Measurements from ENCODE around the gene SLC4A1AP.

SLC4A1AP gene

DNA sequence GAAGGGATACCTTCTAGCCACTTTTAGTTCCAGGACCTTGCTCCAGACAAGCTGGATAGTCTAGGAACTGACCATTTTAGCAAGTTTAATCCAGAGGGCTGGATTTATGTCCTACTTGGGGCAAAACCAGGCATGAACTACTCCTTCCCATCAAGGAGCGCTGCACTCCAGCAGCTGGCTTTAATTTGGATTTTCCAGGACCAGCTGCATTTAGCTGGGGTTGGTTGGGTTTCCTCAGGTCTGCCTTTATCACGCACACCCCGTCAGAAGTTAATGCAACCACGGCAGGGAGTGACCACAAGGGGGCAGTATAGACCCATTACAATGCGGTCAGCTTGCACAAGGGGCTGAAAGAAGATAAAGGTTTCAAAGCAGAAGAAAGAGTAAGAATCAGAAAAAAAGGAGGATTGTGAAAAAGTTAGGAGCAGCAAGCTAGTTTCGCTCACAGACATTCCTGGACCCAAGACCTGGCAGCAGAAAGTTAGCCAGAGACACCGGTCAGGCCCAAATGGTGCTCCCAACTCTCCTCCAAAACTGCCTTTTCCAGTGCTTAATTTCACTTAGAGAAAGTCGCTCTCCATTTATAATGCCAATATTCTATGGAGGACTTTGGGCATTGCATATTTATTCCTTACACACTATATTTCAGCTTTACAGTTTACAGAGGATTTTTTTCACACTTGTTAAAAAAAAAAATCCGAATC is 40.1 kb downstream of the SLC4A1AP start:
- peak; percentile 82 for DNase-seq

DNA sequence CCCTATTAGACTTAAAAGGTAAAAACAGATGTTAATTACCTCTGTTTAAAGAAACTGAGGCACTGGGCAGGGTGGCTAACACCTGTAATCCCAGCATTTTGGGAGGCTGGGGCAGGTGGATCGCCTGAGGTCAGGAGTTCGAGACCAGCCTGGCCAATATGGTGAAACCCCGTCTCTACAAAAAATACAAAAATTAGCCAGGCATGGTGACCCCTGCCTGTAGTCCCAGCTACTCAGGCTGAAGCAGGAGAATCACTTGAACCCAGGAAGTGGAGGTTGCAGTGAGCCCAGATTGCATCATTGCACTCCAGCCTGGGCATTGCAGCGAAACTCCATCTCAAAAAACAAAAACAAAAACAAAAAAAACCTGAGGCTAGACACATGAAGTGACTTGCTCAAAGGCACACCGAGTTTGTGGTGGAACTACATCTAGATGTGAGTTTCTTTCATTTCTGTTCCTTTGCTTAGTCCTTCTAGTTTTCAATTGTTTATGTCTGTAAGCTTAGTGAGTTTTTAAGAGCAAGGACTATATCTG is 40.7 kb downstream of the SLC4A1AP start:
- no peak for DNase-seq

DNA sequence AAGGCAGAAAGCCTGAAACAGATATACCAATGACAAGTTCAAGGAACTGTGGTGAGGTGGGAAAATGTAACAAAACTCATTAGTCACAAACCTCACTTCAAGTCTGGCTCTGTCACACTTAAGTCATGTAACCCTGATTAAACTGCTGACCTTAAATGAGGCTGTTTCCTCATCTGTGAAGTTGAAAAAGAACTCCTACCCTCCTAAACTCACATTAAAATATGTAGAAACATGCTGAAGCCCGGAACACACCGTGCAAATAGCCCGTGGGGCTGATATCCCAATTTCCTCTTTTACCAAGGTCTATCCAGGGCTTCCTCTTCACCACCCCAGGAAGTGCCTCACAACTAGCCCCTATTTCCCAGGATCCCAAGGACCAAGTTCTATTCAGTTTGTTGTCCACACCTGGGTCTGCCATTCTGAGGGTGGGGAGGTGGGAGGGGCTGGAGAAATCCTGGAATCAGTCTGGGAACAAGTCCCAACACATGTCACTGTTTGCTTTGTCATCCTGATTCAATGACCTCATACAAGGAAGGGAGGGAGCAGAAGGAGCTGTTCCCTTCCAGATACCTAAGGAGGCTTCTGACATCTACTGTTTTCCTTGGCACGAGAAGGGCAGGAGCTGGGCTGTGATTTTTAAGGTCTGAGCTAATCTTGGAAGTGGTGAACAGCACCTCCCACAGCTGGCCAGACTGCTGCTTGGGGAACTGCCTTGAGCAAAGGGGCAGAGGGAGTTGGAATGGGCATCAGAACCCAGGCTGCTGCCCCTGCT is 42.3 kb downstream of the SLC4A1AP start:
- no peak for DNase-seq

DNA sequence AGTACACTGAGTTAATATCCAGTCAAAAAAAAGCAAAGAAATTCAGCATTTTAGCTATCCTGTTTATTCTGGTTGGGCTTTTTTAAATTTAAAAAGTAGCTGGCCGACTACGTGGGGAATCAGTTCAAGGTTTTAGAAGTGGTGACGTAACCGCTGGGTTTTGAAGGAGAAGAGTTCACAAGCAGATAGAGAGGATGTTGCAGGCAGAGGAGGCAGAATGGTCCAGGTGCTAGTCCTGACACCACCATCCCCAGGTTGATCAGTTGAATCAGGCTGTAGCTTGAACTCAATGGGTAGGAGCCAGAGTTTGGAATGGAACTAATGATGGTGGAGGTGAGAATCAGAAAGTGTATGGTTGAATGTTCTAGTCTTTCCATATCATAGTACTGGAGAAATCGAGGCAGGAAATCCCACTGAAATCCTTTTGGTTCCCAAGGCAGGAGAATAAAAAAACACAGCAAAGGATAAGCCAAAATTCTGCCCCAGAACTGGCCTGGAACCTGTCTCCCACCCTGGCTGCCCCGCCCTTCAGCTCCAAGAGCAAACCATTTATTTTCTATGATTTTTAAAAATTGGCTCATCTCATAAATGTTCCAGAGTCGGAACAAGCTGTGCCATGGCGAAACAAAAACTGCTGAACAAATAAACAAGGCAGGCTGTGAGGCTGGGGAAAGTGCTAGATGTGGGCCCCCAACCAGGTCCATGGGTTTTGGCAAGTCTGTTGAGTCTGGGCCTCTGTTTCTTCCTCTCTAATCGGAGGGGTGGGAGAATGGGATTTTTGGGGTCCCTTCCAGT is 44.0 kb downstream of the SLC4A1AP start:
- DNase-seq: no peak

DNA sequence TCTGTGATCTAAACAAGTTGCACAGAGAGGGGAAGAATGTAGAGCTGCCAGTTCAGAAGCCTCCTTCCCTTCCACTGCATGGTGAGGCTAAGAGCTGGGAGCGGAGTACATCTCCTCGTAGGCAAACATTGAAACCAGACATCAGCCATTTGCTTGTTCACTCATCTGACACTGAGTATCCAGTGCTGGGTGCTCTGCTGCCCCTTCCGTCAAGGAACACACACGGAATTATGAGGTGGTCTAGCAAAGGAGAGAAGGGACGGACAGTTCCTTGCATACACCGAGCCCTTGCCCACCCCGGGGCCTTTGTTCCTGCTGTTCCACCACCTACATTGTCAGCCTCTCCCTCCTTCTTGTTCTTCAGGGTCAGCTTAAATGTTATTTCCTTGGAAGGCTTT is 44.6 kb downstream of the SLC4A1AP start:
- DNase-seq: no peak

DNA sequence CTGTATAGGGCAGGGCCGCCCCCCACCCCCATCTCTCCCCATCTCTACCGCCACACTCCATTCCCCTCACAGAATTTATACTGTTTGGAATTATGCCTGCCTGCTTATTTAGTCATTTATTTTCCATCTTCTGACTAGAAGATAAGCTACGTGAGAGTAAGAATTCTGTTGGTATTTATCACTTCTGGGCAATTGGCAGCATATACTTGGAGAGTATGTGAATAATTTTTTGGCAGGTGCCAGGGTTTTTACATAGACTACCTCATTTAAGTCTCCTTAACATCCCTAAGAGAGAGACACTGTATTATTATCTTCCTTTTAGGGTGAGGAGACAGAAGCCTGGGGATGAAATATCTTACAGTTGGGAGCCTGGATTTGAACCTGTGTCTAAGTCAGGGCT is 45.0 kb downstream of the SLC4A1AP start:
- DNase-seq: no peak

DNA sequence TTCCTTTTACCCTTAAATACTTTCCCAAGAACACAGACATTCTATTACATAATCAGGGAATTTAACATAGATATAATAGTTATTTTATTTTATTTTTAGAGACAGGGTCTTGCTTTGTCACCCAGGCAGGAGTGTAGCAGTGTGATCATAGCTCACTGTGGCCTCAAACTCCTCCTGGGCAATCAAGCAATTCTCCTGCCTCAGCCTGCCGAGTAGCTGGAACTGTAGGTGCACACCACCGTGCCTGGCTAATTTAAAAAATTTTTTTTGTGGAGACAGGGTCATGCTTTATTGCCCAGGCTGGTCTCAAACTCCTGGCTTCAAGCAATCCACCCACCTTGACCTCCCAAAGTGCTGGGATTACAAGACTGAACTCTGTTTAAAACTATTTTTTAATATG is 45.6 kb downstream of the SLC4A1AP start:
- DNase-seq: no peak

DNA sequence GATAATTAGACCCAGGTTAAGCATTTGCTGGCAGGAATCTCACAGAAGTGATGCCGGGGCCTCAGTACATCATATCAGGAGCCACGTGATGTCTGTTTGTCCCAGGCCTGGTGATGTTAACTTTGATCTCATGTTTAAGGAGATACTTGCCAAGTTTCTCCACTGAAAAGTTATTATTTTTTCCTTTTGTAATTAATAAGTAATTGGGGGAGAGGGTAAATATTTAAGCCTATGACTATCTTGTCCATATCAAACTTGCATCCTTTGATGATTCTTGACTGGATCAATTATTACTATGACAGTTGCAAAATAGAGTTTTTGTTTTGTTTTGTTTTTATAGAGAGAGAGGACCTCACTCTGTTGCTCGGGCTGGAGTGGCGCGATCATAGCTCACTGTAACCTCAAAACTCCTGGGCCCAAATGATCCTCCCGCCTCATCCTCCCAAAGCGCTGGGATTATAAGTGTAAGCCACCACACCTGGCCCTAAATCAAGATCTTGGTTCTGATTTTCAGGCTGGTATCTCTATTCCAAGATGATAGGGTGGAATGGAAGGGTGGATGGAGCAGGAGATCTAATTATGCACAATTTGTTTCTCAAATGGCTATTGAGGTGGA is 46.4 kb downstream of the SLC4A1AP start:
- no peak for DNase-seq

DNA sequence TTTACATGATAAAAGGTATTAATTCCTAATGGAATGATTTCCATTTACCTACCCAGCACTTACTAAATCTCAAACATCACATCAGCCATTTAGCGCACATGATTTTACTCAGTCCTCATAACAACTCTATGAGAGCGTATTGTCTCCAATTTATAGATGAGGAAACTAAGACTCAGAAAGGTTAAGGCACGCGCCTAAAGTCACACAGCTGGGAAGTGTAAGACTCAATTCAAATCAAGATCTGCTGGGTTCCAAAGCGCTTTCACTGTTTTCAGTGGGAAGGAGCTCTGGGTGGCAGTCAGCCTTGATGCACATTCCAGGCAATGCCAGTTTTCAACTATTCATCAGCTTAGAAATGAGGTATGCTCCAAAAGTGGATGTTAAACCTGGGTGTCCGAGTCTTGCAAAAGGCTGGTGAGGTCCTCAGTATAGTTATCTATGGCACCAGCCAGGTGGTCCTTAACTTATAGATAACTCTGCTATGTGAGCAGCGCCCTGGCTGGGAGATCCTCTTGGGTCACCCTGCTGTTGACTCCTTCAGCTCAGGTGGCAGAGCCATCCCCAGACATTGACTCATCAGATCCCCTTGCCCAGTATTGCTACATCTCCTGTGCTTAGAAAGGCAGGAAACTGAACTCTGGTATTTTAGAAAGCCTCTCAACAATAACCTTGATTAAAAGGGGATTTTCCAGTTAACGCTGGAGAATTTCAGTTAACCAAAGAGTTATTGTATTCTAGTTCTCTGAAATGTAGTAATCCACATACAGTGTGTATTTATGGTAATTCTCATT is 47.1 kb downstream of the SLC4A1AP start:
- DNase-seq: no peak

DNA sequence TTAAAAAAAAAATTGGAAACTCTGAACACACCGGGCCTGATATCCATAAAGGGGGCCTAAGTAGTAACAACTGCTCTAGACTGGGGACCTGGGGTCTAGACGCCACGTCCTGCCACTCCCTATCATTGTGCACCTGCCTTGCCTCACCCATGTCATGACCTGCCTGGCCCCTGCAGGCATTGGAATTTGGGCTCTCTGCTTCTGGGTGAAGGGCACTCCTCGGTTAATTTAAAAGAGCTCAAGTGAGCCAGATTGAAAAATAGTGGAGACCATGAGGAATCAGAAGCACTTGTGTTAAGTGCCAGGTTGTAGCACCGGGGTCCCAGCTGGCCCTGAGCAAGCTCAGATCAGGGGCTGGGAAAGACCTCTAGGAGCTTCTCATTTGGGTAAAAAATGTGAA is 48.1 kb downstream of the SLC4A1AP start:
- no peak for DNase-seq

DNA sequence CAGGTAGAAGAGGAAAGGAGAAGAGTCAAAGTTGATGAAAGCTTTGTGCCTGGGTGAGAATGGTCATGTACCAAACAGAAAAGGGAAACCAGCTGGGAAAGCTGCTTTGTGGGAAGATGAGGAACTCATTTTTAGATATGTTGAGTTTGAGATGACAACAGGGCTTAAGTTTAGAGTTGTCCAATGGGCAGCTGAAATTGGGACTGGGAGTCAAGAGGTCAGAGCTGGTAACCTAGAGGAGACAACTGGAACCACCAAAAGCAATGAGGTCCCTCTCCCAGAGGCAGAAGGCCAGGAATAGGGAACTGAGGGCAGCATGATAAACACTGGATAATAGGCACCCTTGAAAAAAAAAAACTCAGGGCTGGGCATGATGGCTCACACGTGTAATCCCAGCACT is 48.8 kb downstream of the SLC4A1AP start:
- DNase-seq: no peak

DNA sequence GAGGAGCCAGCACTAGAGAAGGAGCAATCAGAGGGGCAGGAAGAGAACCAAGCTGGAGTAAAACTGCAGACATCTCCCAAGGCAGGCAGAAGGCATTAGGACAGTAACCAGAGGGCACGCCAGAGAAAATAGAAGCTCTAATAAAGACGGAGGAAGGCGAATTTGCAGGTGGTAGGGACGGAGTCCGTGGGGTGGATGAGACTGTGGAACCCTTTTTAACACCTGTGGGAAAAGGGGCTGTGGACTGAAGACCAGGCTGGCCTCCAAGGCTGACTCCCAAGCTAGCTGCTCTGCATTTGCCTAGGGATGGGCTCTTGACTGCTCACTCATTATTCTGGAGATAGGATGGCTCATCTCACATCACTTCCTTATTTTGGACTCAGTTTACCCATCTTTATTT is 49.5 kb downstream of the SLC4A1AP start:
- no peak for DNase-seq

DNA sequence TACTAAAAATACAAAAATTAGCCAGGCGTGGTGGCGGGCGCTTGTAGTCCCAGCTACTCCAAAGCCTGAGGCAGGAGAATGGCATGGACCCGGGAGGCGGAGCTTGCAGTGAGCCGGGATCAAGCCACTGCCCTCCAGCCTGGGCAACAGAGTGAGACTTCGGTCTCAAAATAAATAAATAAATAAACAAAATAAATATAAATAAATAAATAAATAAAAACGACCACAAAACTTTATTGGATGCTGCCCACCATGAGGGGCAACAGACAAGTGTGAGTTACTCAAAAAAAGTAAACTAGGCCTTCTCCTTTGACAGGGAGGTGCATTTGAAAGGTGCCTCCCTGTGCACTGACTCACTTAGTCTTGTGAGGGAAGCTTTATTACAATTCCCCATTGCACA is 50.4 kb downstream of the SLC4A1AP start:
- DNase-seq: no peak

DNA sequence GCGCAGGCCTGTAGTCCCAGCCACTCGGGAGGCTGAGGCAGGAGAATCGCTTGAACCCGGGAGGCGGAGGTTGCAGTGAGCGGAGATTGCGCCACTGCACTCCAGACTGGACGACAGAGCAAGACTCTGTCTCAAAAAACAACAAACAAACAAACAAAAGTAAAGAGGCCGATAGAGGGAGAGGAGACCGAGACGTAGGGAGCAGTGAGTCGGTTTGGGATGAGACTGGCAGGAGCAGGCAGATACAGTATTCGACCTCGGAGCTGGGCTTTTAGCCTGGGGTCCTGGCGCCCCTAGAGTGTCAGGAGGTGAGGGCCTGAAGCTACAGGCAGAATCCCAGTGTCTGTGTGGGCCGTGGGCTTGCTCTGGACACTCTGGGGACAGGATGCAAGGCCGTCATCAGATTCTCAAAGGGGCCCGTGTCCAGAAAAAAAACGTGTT is 51.2 kb downstream of the SLC4A1AP start:
- DNase-seq: no peak

DNA sequence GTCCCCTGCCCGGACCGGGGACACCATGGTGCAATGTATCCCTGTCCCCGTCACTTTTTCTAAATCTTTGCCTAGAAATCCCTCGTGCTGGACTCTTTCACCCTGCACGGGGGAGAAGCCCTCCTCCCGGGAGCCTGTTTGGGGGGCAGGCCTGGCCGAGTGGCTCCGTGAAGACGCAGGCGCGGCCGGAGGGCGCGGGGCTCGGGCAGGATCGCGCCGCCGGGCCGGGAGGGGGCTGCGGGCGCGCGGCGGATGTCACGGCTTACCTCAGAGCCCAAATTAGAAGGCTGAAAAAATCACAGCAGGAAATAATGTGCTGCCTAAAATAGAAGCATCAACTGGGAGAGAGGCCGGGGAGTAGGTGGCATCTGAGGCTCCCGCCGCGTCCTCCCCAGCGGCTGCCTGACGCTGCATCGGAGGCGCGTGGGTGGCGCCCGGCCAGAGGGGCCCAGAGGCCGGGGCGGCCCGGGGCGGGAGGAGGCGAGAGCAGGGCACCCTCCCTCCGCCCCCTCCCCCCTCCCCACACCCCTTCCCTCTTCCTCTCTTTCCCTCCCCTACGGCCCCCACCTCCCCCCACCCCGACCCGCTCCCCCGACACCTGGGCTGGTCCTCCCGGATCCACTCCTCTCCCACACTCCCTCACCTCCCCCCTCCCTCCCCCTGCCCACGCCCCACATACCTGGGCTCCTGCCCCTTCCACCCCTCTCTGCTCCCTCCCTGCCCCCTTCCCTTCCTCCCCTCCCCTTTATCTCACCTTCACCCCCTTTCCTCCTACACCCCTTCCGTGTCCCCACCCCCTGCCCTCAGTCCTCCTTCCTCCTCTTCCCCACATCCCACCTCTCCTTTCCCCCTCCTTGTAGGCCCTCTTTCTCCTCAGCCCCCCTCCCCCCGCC is 51.9 kb downstream of the SLC4A1AP start:
- peak; percentile 50 for DNase-seq

- DNase-seq: no peak
Observed at GRCh38 chr2:27716301-27717069, 52.8 kb downstream of the SLC4A1AP start.

- DNase-seq: no peak
Observed at GRCh38 chr2:27717070-27717795, 53.5 kb downstream of the SLC4A1AP start.

GRCh38 chr2:27720004-27720551 is 56.4 kb downstream of the SLC4A1AP start:
- DNase-seq: no peak

DNA sequence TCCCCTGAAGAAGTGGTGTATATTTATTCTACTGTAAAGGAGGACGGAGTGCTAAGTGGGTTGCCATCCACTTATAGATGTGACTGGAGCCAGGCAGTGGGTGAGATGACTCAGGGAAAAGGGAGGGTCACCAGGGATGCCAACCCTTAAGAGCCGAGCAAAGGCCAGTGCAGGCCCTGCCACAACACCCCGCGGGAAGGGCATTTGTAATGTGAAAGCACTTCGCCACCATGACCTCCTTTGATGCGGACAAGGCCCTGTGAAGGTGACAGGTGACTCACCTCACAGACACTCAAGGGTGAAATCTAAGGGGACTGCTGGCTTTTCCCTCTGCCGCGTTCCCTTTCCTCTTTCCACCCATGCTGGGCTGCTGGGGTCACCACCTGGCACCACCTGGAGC is 57.6 kb downstream of the SLC4A1AP start:
- DNase-seq: no peak
